ENCODE results near the gene DOLPP1.

DNA sequence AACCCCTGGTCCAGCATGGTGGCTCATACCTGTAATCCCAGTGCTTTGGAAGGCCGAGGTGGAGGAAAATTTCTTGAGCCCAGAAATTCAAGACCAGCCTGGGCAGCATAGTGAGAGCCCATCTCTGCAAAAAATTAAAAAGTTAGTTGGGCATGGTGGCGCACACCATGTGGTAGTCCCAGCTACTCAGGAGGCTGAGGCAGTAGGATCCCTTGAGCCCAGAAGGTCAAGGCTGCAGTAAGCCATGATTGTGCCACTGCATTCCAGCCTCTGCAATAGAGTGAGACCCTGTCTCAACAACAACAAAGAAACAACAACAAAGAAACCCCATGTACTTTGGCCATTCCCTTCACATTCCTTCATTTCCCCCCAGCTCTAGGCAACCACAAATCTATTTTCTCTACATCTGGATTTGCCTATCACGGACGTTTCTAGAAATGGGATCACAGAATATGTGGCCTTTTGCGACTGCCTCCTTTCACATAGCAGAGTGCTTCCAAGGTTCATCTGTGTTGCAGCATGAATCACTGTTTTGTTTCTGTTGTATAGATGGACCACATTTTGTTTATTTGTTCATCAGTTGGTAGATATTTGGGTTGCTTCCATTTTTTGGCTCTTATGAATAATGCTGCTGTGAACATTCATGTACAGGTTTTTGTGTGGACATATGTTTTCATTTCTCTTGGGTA lies 26.6 kb upstream of the DOLPP1 start:
- TF ChIP-seq, protein P1, sequence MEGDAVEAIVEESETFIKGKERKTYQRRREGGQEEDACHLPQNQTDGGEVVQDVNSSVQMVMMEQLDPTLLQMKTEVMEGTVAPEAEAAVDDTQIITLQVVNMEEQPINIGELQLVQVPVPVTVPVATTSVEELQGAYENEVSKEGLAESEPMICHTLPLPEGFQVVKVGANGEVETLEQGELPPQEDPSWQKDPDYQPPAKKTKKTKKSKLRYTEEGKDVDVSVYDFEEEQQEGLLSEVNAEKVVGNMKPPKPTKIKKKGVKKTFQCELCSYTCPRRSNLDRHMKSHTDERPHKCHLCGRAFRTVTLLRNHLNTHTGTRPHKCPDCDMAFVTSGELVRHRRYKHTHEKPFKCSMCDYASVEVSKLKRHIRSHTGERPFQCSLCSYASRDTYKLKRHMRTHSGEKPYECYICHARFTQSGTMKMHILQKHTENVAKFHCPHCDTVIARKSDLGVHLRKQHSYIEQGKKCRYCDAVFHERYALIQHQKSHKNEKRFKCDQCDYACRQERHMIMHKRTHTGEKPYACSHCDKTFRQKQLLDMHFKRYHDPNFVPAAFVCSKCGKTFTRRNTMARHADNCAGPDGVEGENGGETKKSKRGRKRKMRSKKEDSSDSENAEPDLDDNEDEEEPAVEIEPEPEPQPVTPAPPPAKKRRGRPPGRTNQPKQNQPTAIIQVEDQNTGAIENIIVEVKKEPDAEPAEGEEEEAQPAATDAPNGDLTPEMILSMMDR (IDR thresholded peaks at IDR 0.05; ENCODE audit: low read depth, low read length, missing input control) = no peak
- TF ChIP-seq YY1 (IDR thresholded peaks at IDR 0.05) (no peak), HNF4A (conservative IDR thresholded peaks at IDR 0.05) (no peak), ZBTB33 (IDR thresholded peaks at IDR 0.05) (no peak), FOXA1 (IDR thresholded peaks at IDR 0.05) (no peak), JUND (IDR thresholded peaks at IDR 0.05) (no peak), EGR1 (IDR thresholded peaks at IDR 0.05; ENCODE audit: low read depth in 2 of 2) (no peak), REST (IDR thresholded peaks at IDR 0.05) (no peak), SP1 (IDR thresholded peaks at IDR 0.05) (no peak), RAD21 (IDR thresholded peaks at IDR 0.05) (no peak)
